SK-N-SH treated with all-trans-retinoic acid at 6 μM for 48 hours (cell line): ENCODE data around the gene FAM170A.

ENCODE experiments used
- BACH2 ChIP-seq: fragments of 250-450 bp; sonication (Bioruptor Pico); IDR thresholded peaks from 2 replicates; pipeline ENCODE4 v1.9.0; 2021; ENCODE audit warnings: mild to moderate bottlenecking, borderline replicate concordance
- CSRNP3 ChIP-seq: fragments of 250-450 bp; sonication (Bioruptor Pico); IDR thresholded peaks from 2 replicates; pipeline ENCODE4 v1.5.1; 2021; ENCODE audit warnings: mild to moderate bottlenecking, moderate library complexity
- PATZ1 ChIP-seq: fragments of 250-450 bp; sonication (Bioruptor Pico); IDR thresholded peaks from 2 replicates; pipeline ENCODE4 v1.8.0; 2020; ENCODE audit warnings: mild to moderate bottlenecking, moderate library complexity, borderline replicate concordance
- PPARA ChIP-seq: fragments of 250-450 bp; sonication (Bioruptor Pico); IDR thresholded peaks from 2 replicates; pipeline ENCODE4 v1.5.0; 2020; ENCODE audit warnings: mild to moderate bottlenecking, borderline replicate concordance
- RARB ChIP-seq: fragments of 250-450 bp; sonication (Bioruptor Pico); IDR thresholded peaks from 2 replicates; pipeline ENCODE4 v1.8.0; 2021; ENCODE audit warnings: mild to moderate bottlenecking, moderate library complexity
- SNAI2 ChIP-seq: fragments of 250-450 bp; sonication (Bioruptor Pico); IDR thresholded peaks from 2 replicates; pipeline ENCODE4 v1.5.0; 2020; ENCODE audit warnings: mild to moderate bottlenecking, moderate library complexity
- TCF4 ChIP-seq: fragments of 250-450 bp; sonication (Bioruptor Pico); IDR thresholded peaks from 2 replicates; pipeline ENCODE4 v1.8.0; 2021; ENCODE audit warnings: mild to moderate bottlenecking, moderate library complexity, borderline replicate concordance
- TOX ChIP-seq: fragments of 250-450 bp; sonication (Bioruptor Pico); IDR thresholded peaks from 2 replicates; pipeline ENCODE4 v1.8.0; 2021; ENCODE audit warnings: mild to moderate bottlenecking, moderate library complexity, borderline replicate concordance
- ZFP3 ChIP-seq: fragments of 250-450 bp; sonication (Bioruptor Pico); IDR thresholded peaks from 2 replicates; pipeline ENCODE4 v1.5.0; 2020; ENCODE audit warnings: mild to moderate bottlenecking, moderate library complexity
- ZFP30 ChIP-seq: fragments of 450-650 bp; formaldehyde crosslinking; IDR thresholded peaks from 2 replicates; pipeline ENCODE4 v1.5.0; 2022; ENCODE audit warnings: mild to moderate bottlenecking, moderate library complexity
- ZNF8 ChIP-seq: fragments of 450-650 bp; formaldehyde crosslinking; IDR thresholded peaks from 2 replicates; pipeline ENCODE4 v1.5.0; 2020; ENCODE audit warnings: mild to moderate bottlenecking, moderate library complexity

- no peak for TF ChIP-seq TCF4 (CRISPR knock-in tag)
- no peak for TF ChIP-seq PATZ1 (CRISPR knock-in tag)
- no peak for TF ChIP-seq ZNF8 (CRISPR knock-in tag)
- no peak for TF ChIP-seq ZFP3
- no peak for TF ChIP-seq SNAI2 (CRISPR knock-in tag)
- TF ChIP-seq CSRNP3: no peak
- TF ChIP-seq TOX (CRISPR knock-in tag): no peak
- TF ChIP-seq ZFP30 (CRISPR knock-in tag): no peak
- no peak for TF ChIP-seq RARB (CRISPR knock-in tag)
- TF ChIP-seq PPARA (CRISPR knock-in tag): no peak
- TF ChIP-seq BACH2 (CRISPR knock-in tag): no peak
Measured at GRCh38 chr5:119651486-119651885, 22.1 kb downstream of the FAM170A start.
